ENCODE data around the gene SMOC2.
"Not testable (repeated sequence)": the region's sequence is repeated elsewhere in the genome, so short reads cannot be mapped to it uniquely, and the experiment has no call there.

SMOC2 gene

GRCh38 chr6:168546151-168546550 lies 105.2 kb downstream of the SMOC2 start:
- no peak for DNase-seq

- DNase-seq, result no peak
Observed at GRCh38 chr6:168546730-168547129, 105.7 kb downstream of the SMOC2 start.

GRCh38 chr6:168550326-168550725 lies 109.3 kb downstream of the SMOC2 start:
- no peak for DNase-seq

GRCh38 chr6:168554472-168554871 lies 113.5 kb downstream of the SMOC2 start:
- DNase-seq, result no peak

- no peak for DNase-seq
Observed at GRCh38 chr6:168554898-168555617, 114.1 kb downstream of the SMOC2 start.

- no peak for DNase-seq
Observed at GRCh38 chr6:168555618-168556273, 114.8 kb downstream of the SMOC2 start.

- no peak for DNase-seq
Observed at GRCh38 chr6:168557512-168557911, 116.5 kb downstream of the SMOC2 start.

GRCh38 chr6:168558686-168559085 lies 117.7 kb downstream of the SMOC2 start:
- DNase-seq, result no peak

GRCh38 chr6:168559574-168560098 lies 118.7 kb downstream of the SMOC2 start:
- no peak for DNase-seq

GRCh38 chr6:168560126-168560525 lies 119.1 kb downstream of the SMOC2 start:
- no peak for DNase-seq

GRCh38 chr6:168562576-168563151 lies 121.7 kb downstream of the SMOC2 start:
- no peak for DNase-seq

- no peak for DNase-seq
Observed at GRCh38 chr6:168563656-168564055, 122.7 kb downstream of the SMOC2 start.

- no peak for DNase-seq
Observed at GRCh38 chr6:168565112-168565511, 124.1 kb downstream of the SMOC2 start.

- no peak for DNase-seq
Observed at GRCh38 chr6:168570211-168570610, 129.2 kb downstream of the SMOC2 start.

- DNase-seq, result no peak
Observed at GRCh38 chr6:168571268-168571667, 130.3 kb downstream of the SMOC2 start.

- not testable (repeated sequence) for DNase-seq
Observed at GRCh38 chr6:168573276-168573835, 132.4 kb downstream of the SMOC2 start.

GRCh38 chr6:168574075-168574698 lies 133.2 kb downstream of the SMOC2 start:
- no peak for DNase-seq

GRCh38 chr6:168574699-168575195 lies 133.8 kb downstream of the SMOC2 start:
- no peak for DNase-seq

- DNase-seq, result no peak
Observed at GRCh38 chr6:168575346-168576098, 134.5 kb downstream of the SMOC2 start.

- no peak for DNase-seq
Observed at GRCh38 chr6:168576388-168576787, 135.4 kb downstream of the SMOC2 start.

GRCh38 chr6:168577496-168577895 lies 136.5 kb downstream of the SMOC2 start:
- no peak for DNase-seq

GRCh38 chr6:168578036-168578435 lies 137.1 kb downstream of the SMOC2 start:
- DNase-seq, result no peak

All from NCI-H2171 treated with DMSO at 0.1 percent for 48 hours (cell line).